ENCODE results near the gene ETFRF1.

DNA sequence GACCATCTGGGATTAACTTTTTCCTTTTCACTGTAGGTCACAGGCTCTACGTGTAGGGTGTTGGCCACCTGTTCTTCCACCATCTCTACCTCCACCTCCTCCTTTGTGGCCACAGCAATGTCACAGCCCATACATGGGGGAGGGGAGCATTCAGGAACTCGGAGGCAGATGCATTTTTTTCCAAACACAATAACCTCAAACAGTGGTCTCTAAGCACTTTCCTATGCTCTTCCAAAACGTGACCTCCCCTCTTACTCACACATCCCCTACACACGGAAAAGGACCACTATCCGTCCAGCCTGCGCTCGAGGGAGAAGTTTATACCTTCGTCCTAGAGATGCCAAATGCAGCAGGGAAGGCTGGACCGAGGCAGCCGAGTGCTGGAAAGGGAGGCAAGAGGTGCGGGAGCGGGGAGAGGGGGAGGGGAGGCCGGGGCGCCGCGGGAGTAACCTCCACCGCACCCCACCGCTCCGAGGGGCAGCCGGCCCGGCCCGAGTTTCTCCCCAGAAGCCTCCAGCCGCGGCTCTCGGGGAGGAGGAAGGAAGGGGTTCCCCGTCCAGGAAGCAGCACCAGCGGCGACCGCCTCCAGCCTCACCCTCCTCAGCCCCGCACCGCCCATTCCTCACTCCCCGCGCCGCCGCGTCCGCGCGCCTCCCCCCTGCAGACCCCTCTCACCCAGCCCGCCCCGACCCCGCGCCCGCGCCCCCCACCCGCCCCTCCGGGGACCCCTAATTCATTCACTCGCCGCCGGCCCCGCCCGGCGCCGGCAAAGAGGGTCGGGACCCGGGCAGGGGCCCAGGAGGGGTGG lies 55.1 kb downstream of the ETFRF1 start:
- TF ChIP-seq EZH2phosphoT487 (IDR thresholded peaks at IDR 0.05; ENCODE audit: insufficient read depth, low read depth) = no peak
- no peak for TF ChIP-seq EZH2 (IDR thresholded peaks at IDR 0.05; ENCODE audit: insufficient read depth, poor library complexity, severe bottlenecking)

All from GM23248 (cell line).